GM12878 (cell line): ENCODE results near the gene GPR176. TPM values are rescaled to one million over a fixed set of nuclear protein-coding genes. Genes with fewer than 3 reads are reported as not detected.

Source experiments
- ATAC-seq: fragments of 200-7000 bp; cut with Tn5 transposase; 3 replicates; pipeline ENCODE4 v1.9.1; 2020; ENCODE audit warnings: mild to moderate bottlenecking, moderate library complexity
- BruUV-seq: library from RNA; stranded (reverse); fragments of 400-500 nt; replicated peaks from 2 replicates; lab custom pipeline; 2021; lab: Mats Ljungman, UMichigan
- CTCF ChIA-PET: fragments of 300-600 bp; sonication (Branson Sonifier 250); formaldehyde crosslinking; extraction: SDS; loops from one replicate; lab custom pipeline; 2021; ENCODE audit warnings: inconsistent platforms; lab: Yijun Ruan, JAX
- POLR2A ChIA-PET: fragments of 350-600 bp; formaldehyde crosslinking; extraction: SDS; loops from one replicate; lab custom pipeline; 2021; ENCODE audit warnings: inconsistent platforms; lab: Charles Lee
- RAD21 ChIA-PET: fragments of 300-600 bp; sonication (Branson Sonifier 250); formaldehyde crosslinking; loops from one replicate; lab custom pipeline; 2023; ENCODE audit warnings: antibody characterized with exemption; ENCODE audit not compliant: unreplicated experiment; lab: Charles Lee
- SMC1A ChIA-PET: fragments of 300-600 bp; sonication (Branson Sonifier 250); formaldehyde crosslinking; loops from one replicate; lab custom pipeline; 2023; ENCODE audit not compliant: unreplicated experiment, uncharacterized antibody; lab: Charles Lee
- DNase-seq: peaks from one replicate; pipeline ENCODE4 v3.0.0-alpha.2; 2011; ENCODE audit warnings: low read depth, low spot score
- FAIRE-seq: peaks from 3 replicates; lab custom pipeline; 2011; peaks lifted over from hg19 to GRCh38; lab: Jason Lieb, UNC
- H2AFZ ChIP-seq: 2 replicates; pipeline ENCODE4 v1.6.0; 2011; ENCODE audit warnings: low read depth, low read length, control low read depth; ENCODE audit not compliant: control insufficient read depth
- H3K27ac ChIP-seq: 2 replicates; pipeline ENCODE4 v1.5.1; 2011; ENCODE audit warnings: control low read depth; ENCODE audit not compliant: control insufficient read depth, insufficient read depth
- H3K27me3 ChIP-seq, 2 experiments: replicated peaks in 1 of 2; 2 replicates each; pipeline versions ENCODE4 v1.6.0 to v1.6.1; 2011; ENCODE audit warnings: low read length in 1 of 2; ENCODE audit not compliant: control insufficient read depth in 2 of 2, insufficient read depth in 2 of 2
- H3K36me3 ChIP-seq, 2 experiments: 2 replicates each; pipeline ENCODE4 v1.5.1; 2011; ENCODE audit warnings: low read length in 1 of 2; ENCODE audit not compliant: control insufficient read depth in 2 of 2, insufficient read depth in 2 of 2
- H3K4me1 ChIP-seq: 2 replicates; pipeline ENCODE4 v1.6.1; 2011; ENCODE audit warnings: mild to moderate bottlenecking, low read length, moderate library complexity, mixed read lengths; ENCODE audit not compliant: control insufficient read depth, insufficient read depth
- H3K4me2 ChIP-seq: 2 replicates; pipeline ENCODE4 v1.6.0; 2011; ENCODE audit warnings: control low read depth; ENCODE audit not compliant: control insufficient read depth, insufficient read depth
- H3K4me3 ChIP-seq: fragments of 200-600 bp; sonication (generic); 2 replicates; pipeline ENCODE4 v1.5.1; 2016
- H3K79me2 ChIP-seq: 2 replicates; pipeline ENCODE4 v1.6.0; 2011; ENCODE audit warnings: low read length; ENCODE audit not compliant: control insufficient read depth, insufficient read depth
- H3K9ac ChIP-seq: 2 replicates; pipeline ENCODE4 v1.8.0; 2011; ENCODE audit warnings: low read length, control low read depth, mixed read lengths; ENCODE audit not compliant: control insufficient read depth, insufficient read depth
- H3K9me3 ChIP-seq: replicated peaks from 3 replicates; pipeline ENCODE4 v1.5.1; 2011; ENCODE audit warnings: mild to moderate bottlenecking, low read length; ENCODE audit not compliant: control insufficient read depth, insufficient read depth
- H4K20me1 ChIP-seq: 2 replicates; pipeline ENCODE4 v1.6.0; 2011; ENCODE audit not compliant: control insufficient read depth, insufficient read depth
- BRCA1 ChIP-seq: IDR thresholded peaks from 2 replicates; pipeline ENCODE4 v1.6.1; 2011; ENCODE audit warnings: low read depth, low read length, improper control_type of control experiment
- CHD1 ChIP-seq: IDR thresholded peaks from 2 replicates; pipeline ENCODE4 v1.6.1; 2012; ENCODE audit warnings: low read depth, low read length, improper control_type of control experiment
- IKZF2 ChIP-seq, 2 experiments: fragments of 450-650 bp; IDR thresholded peaks; 2 replicates each; pipeline ENCODE4 v1.6.1; 2017; ENCODE audit warnings: mild to moderate bottlenecking in 2 of 2, moderate library complexity in 2 of 2
- RAD21 ChIP-seq: IDR thresholded peaks from 2 replicates; pipeline ENCODE4 v1.6.1; 2011; ENCODE audit warnings: mild to moderate bottlenecking, low read depth, low read length, moderate library complexity; ENCODE audit not compliant: insufficient read depth
- SRF ChIP-seq, 2 experiments: IDR thresholded peaks; 2 replicates each; pipeline ENCODE4 v1.6.1; 2011; ENCODE audit warnings: low read depth in 2 of 2, low read length in 2 of 2, mild to moderate bottlenecking in 1 of 2, moderate library complexity in 1 of 2
- STAT3 ChIP-seq: IDR thresholded peaks from 2 replicates; pipeline ENCODE4 v1.6.1; 2011; ENCODE audit warnings: low read depth, low read length, improper control_type of control experiment
- YBX1 ChIP-seq: fragments of 450-650 bp; IDR thresholded peaks from 2 replicates; pipeline ENCODE4 v1.6.1; 2016; ENCODE audit warnings: antibody characterized with exemption
- WGBS: methylation state at CpG from one replicate; pipeline ENCODE4 v1.1.6; 2016; ENCODE audit warnings: low lambda C conversion rate; ENCODE audit not compliant: insufficient replicate concordance, insufficient coverage; ENCODE audit errors: missing lambda C conversion rate; 5-methylcytosine and 5-hydroxymethylcytosine counted together
- in situ Hi-C: fragments of 300-500 bp; cut with MboI; formaldehyde crosslinking; loops from 9 replicates; pipeline ENCODE4 v1.14.3; 2018; ENCODE audit warnings: mixed read lengths
- intact Hi-C: fragments of 100-400 bp; cut with micrococcal nuclease; formaldehyde crosslinking; loops from one replicate; pipeline ENCODE4 v1.14.2; 2022; ENCODE audit not compliant: unreplicated experiment
- polyA plus RNA-seq, 11 experiments: library from polyadenylated mRNA; depleted of rRNA in 4 of 11; unstranded in 6 of 11; stranded (reverse) in 5 of 11; fragments of >200 nt; fragmentation: Nextera tagmentation in 4 of 11; fragmentation: Illumina TruSeq in 1 of 11; extraction: Ambion mirVana in 4 of 11; extraction: Trizol in 1 of 11; gene quantifications; 1 replicate in 1 of 11; 2 replicates in 10 of 11; pipeline versions ENCODE4 v1.2.1 to v1.2.3, GENCODE V29; 2011 to 2016; ENCODE audit warnings: inconsistent platforms in 2 of 11, missing spikeins in 2 of 11, low read depth in 1 of 11
- total RNA-seq, 4 experiments: library from RNA; depleted of rRNA in 3 of 4; stranded (reverse); fragments of >200 nt in 3 of 4; fragmentation: Illumina TruSeq in 1 of 4; extraction: Trizol in 1 of 4; gene quantifications; 2 replicates each; pipeline versions ENCODE4 v1.2.1 to v1.2.3, GENCODE V29; 2013 to 2021
- TF ChIP-seq, protein P1 (sequence below): fragments of 450-650 bp; IDR thresholded peaks from 2 replicates; pipeline ENCODE4 v1.6.1; 2017; ENCODE audit warnings: antibody characterized with exemption, mild to moderate bottlenecking, moderate library complexity
- TF ChIP-seq, protein P2 (sequence below): fragments of 150-350 bp; IDR thresholded peaks from 2 replicates; pipeline ENCODE4 v1.6.1; 2016; ENCODE audit warnings: low read depth, low read length

Gene GPR176
- total and polyA plus RNA-seq, 10 of the 15 experiments (the other 5 are each of a cell fraction or from before 2014, with no cell fraction given) = 0.02 to 0.33 (median 0.16) TPM; not detected in 4

DNA sequence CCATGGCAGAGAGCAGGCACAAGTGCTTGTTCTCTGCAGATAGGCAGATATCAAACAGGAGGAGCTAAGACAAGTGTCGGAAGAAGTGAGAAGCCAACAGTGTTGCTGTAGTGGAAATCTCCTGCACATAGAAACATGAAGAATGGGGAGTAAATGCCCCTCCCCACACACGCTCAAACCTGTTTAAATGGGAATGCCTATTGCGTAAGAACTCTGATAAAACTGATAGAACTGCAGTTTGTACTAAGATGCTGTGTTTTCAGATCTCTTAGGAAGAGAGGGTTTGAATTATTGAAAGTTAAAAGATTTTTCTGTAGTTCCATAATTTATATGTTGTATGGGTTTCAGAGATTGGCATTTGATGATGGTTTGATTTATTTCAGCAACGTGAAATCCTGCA, 33.5 kb upstream of the GPR176 start:
- no peak overlapping the region for H3K4me3 ChIP-seq
- H3K9me3 ChIP-seq = no peaks in the 10 kb centered on the region
- H3K27ac ChIP-seq = no peak overlapping the region
- H3K4me2 ChIP-seq = no peak overlapping the region
- in situ Hi-C loops (no loop called here), intact Hi-C loops (no loop called here)
- no peak for ATAC-seq
- H3K36me3 ChIP-seq = peaks cover 1 to 15% of the 10 kb centered on the region in 2 experiments
- H3K27me3 ChIP-seq = no peaks in the 10 kb centered on the region
- FAIRE-seq = no peak
- 80% methylated on average over 4 of the region's 4 CpGs for WGBS
- H4K20me1 ChIP-seq = no peaks in the 10 kb centered on the region
- H3K4me1 ChIP-seq = no peaks in the 10 kb centered on the region
- ChIA-PET RAD21 (no interaction called here), CTCF (interaction anchor here (1.0 kb wide), 1 partner anchor 9 kb away, joined by 3 read pairs; no protein-coding TSS in a partner anchor), POLR2A (interaction anchor here (0.7 kb wide), 1 partner anchor 18 kb away, joined by 3 read pairs; no protein-coding TSS in a partner anchor), SMC1A (interaction anchor here (1.1 kb wide), 1 partner anchor 50 kb away, joined by 4 read pairs; no protein-coding TSS in a partner anchor)
- no peak overlapping the region for H3K9ac ChIP-seq
- TF ChIP-seq YBX1 (no peak), IKZF2 (IDR thresholded peaks at IDR 0.05) (no peak), RAD21 (no peak), SRF (IDR thresholded peaks at IDR 0.05; ENCODE audit: low read depth in 2 of 2, low read length in 2 of 2) (no peak), BRCA1 (no peak), CHD1 (no peak), STAT3 (no peak)
- TF ChIP-seq, protein P1, sequence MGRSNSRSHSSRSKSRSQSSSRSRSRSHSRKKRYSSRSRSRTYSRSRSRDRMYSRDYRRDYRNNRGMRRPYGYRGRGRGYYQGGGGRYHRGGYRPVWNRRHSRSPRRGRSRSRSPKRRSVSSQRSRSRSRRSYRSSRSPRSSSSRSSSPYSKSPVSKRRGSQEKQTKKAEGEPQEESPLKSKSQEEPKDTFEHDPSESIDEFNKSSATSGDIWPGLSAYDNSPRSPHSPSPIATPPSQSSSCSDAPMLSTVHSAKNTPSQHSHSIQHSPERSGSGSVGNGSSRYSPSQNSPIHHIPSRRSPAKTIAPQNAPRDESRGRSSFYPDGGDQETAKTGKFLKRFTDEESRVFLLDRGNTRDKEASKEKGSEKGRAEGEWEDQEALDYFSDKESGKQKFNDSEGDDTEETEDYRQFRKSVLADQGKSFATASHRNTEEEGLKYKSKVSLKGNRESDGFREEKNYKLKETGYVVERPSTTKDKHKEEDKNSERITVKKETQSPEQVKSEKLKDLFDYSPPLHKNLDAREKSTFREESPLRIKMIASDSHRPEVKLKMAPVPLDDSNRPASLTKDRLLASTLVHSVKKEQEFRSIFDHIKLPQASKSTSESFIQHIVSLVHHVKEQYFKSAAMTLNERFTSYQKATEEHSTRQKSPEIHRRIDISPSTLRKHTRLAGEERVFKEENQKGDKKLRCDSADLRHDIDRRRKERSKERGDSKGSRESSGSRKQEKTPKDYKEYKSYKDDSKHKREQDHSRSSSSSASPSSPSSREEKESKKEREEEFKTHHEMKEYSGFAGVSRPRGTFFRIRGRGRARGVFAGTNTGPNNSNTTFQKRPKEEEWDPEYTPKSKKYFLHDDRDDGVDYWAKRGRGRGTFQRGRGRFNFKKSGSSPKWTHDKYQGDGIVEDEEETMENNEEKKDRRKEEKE = no peak
- TF ChIP-seq, protein P2, sequence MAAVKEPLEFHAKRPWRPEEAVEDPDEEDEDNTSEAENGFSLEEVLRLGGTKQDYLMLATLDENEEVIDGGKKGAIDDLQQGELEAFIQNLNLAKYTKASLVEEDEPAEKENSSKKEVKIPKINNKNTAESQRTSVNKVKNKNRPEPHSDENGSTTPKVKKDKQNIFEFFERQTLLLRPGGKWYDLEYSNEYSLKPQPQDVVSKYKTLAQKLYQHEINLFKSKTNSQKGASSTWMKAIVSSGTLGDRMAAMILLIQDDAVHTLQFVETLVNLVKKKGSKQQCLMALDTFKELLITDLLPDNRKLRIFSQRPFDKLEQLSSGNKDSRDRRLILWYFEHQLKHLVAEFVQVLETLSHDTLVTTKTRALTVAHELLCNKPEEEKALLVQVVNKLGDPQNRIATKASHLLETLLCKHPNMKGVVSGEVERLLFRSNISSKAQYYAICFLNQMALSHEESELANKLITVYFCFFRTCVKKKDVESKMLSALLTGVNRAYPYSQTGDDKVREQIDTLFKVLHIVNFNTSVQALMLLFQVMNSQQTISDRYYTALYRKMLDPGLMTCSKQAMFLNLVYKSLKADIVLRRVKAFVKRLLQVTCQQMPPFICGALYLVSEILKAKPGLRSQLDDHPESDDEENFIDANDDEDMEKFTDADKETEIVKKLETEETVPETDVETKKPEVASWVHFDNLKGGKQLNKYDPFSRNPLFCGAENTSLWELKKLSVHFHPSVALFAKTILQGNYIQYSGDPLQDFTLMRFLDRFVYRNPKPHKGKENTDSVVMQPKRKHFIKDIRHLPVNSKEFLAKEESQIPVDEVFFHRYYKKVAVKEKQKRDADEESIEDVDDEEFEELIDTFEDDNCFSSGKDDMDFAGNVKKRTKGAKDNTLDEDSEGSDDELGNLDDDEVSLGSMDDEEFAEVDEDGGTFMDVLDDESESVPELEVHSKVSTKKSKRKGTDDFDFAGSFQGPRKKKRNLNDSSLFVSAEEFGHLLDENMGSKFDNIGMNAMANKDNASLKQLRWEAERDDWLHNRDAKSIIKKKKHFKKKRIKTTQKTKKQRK = no peak
- no peak for DNase-seq
- no TSS peak for BruUV-seq
- H3K79me2 ChIP-seq = no peaks in the 10 kb centered on the region
- no peak overlapping the region for H2AFZ ChIP-seq
